Measurements from ENCODE around the gene GANAB.

- no peak for TF ChIP-seq CTCF (IDR thresholded peaks at IDR 0.05)
- no peak for TF ChIP-seq POLR2A (IDR thresholded peaks at IDR 0.05)
These were observed 26.7 kb upstream of the GANAB start for GRCh38 chr11:62673196-62673525.

Data from upper lobe of left lung (tissue), 4 donors.